Body of pancreas (tissue), 4 donors: ENCODE data around the gene CNOT1.
"Not testable (repeated sequence)": the region's sequence is repeated elsewhere in the genome, so short reads cannot be mapped to it uniquely, and the experiment has no call there.

Experiments
- POLR2A ChIP-seq, 3 donors: fragments of 450-650 bp; IDR thresholded peaks; one replicate each; pipeline ENCODE4 v1.6.1; 2016; ENCODE audit warnings: antibody characterized with exemption in 3 of 3, mild to moderate bottlenecking in 2 of 3
- TF ChIP-seq, protein P1 (sequence below), 7 experiments: fragments of 450-650 bp in 4 of 7; fragments of 200-600 bp in 3 of 7; sonication (generic) in 3 of 7; IDR thresholded peaks; one replicate each; pipeline ENCODE4 v1.5.1; 2016 to 2019; ENCODE audit warnings: antibody characterized with exemption in 7 of 7

DNA sequence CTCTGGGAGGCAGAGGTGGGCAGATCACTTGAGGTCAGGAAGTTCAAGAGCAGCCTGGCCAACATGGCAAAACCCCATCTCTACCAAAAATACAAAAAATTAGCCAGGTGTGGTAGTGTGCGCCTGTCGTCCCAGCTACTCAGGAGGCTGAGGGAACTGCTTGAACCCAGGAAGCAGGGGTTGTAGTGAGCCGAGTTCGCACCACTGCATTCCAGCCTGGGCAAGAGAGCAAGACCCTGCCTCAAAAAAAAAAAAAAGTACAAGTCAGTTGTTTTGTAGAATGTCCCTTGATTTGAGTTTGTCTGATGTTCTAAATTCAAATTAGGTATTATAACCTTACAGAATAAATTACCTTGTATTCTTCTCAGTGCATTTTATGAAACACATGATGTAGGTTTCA, 63.9 kb downstream of the CNOT1 start:
- TF ChIP-seq, protein P1, sequence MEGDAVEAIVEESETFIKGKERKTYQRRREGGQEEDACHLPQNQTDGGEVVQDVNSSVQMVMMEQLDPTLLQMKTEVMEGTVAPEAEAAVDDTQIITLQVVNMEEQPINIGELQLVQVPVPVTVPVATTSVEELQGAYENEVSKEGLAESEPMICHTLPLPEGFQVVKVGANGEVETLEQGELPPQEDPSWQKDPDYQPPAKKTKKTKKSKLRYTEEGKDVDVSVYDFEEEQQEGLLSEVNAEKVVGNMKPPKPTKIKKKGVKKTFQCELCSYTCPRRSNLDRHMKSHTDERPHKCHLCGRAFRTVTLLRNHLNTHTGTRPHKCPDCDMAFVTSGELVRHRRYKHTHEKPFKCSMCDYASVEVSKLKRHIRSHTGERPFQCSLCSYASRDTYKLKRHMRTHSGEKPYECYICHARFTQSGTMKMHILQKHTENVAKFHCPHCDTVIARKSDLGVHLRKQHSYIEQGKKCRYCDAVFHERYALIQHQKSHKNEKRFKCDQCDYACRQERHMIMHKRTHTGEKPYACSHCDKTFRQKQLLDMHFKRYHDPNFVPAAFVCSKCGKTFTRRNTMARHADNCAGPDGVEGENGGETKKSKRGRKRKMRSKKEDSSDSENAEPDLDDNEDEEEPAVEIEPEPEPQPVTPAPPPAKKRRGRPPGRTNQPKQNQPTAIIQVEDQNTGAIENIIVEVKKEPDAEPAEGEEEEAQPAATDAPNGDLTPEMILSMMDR (IDR thresholded peaks at IDR 0.05): not testable (repeated sequence)
- not testable (repeated sequence) for TF ChIP-seq POLR2A (IDR thresholded peaks at IDR 0.05)
